GM19099 (cell line): ENCODE measurements around the gene ARHGEF40.

Source experiments
- POLR2A ChIP-seq: IDR thresholded peaks from 3 replicates; pipeline ENCODE4 v1.6.1; 2011; ENCODE audit warnings: low read depth; ENCODE audit not compliant: insufficient read length; ENCODE audit errors: extremely low read depth

The ARHGEF40 gene

DNA sequence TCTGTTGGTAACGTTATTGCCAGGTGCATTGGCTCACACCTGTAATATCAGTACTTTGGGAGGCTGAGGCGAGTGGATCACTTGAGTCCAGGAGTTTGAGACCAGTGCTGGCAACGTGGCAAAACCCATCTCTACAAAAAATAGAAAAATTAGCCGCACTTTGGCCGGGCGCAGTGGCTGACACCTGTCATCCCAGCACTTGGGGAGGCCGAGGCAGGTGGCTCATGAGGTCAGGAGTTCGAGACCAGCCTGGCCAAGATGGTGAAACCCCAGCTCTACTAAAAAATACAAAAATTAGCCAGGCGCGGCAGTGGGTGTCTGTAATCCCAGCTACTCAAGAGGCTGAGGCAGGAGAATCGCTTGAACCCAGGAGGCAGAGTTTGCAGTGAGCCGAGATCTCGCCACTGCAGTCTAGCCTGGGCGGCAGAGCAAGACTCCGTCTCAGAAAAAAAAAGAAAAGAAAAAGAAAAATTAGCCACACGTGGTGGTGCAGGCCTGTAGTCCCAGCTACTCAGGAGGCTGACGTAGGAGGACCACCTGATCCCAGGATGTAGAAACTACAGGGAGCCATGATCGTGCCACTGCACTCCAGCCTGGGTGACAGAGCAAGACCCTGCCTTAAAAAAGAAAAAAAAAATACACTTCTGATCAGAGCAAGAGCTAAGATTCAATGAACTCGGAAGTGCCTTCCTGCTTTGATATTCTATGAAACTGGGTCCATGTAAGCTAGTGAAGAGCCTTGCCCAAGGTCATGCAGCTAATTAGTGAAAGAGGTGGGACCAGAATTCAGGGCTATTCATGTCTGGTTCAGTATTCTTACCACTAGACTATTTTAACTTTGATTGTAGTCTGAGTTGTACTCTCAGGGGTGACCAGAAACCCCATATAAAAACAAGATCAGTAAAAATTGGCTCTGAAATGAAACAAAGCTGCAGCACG, 16.7 kb upstream of the ARHGEF40 start:
- no peak for TF ChIP-seq POLR2A

DNA sequence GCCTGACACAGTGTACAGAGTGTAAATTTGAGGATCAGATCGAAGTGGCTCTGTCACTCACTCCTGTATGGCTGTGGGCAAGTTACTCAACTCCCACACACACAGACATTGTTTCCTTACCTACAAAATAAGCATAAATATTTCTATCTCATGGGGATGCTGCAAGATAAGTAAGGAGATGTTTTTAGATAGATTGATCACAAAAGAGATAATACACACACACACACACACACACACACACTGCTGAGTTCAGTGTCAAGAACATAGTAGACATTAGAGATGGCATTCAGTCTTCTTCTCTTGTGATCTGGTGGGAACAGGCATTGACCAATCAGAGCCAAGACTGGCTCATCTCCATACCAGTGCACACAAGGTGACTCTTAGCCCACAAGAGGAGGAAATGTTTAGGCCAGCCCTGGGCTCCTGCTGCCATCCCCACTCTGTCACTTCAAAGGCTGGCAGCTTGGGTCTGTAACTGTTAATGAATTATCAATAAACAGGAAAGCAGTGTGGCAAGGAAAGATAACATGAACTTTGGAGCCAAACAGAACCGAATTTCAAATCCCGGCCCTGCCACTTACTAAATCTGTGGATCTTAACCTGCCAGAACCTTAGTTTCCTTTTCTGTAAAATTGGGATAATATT, 15.9 kb upstream of the ARHGEF40 start:
- TF ChIP-seq POLR2A, result no peak

DNA sequence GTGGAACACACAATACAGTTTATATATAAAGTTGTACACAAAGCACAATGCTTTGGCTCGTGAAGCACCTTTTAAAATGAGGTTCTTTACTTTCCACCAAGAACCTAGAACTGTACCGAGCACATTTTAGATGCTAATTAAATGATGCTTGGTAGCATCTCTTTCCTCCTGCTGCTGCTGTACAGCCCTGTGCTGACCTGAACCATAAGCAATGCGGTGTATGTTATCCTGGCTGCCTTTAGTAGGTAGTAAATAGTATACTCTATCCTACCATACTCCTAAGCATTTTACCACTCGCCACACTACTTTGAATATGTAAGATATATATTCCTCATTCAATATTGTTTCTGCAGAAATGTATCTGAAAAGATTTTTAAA, 15.3 kb upstream of the ARHGEF40 start:
- TF ChIP-seq POLR2A, result no peak

DNA sequence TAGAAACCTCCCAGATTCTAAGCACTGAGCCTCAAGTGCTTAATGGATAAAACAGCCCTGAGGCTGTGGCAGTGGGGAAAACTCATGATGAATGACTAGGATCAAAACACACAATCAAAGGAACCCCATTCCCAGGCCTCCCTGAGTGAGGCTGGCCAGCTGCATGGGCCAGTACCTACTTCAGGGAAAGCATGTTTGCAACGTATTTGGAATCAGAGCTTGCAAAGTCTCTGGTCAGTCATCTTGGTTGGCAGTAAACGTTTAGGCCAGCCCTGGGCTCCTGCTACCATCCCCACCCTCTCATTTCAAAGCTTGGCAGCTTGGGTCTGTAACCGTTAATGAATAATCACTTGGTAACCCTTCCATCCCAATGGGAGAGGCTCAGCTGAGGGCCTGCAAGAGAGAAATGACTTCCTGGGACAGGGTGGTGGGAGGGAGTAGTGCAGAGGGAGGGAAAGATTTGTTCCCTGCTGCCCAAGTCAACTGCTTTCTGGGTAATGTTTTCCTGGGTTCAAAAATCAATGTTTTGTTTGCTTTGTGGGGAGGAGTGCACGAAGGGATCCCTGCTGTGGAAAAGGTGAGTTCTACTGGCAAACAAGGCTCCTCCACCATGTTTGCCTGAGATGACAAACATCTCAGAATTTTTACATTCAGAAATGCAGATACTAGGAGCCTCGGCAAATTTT, 14.5 kb upstream of the ARHGEF40 start:
- TF ChIP-seq POLR2A, result no peak

DNA sequence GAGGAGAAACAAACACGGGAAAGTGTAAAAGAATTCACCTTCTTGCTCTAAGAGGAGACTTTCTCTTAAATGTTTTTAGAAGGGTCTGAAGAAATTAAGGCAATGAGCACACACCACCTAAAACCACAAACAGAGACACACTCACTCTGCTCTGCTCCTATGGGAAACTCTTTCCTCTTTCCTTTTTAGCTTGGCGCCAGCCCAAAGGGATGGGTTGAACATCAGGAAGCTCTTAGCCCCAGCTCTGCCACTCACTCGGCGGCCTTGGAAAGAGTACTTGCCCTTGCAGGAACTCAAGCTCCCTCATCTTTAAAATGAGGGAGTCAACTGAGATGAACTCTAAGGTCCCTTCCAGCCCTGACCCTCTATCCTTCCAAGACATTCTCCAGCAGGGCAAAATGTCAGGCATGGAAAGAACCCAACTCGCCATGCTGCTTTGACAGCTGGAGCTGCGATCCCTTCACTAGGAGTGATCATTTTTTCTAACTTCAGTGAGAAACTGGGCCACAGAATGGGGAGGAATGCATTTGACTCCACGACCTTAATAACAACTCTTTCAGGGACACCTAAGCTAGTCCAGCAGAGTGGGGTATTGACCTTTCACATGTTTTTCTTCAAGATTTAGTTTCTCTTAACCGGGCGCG, 13.5 kb upstream of the ARHGEF40 start:
- TF ChIP-seq POLR2A, result no peak

DNA sequence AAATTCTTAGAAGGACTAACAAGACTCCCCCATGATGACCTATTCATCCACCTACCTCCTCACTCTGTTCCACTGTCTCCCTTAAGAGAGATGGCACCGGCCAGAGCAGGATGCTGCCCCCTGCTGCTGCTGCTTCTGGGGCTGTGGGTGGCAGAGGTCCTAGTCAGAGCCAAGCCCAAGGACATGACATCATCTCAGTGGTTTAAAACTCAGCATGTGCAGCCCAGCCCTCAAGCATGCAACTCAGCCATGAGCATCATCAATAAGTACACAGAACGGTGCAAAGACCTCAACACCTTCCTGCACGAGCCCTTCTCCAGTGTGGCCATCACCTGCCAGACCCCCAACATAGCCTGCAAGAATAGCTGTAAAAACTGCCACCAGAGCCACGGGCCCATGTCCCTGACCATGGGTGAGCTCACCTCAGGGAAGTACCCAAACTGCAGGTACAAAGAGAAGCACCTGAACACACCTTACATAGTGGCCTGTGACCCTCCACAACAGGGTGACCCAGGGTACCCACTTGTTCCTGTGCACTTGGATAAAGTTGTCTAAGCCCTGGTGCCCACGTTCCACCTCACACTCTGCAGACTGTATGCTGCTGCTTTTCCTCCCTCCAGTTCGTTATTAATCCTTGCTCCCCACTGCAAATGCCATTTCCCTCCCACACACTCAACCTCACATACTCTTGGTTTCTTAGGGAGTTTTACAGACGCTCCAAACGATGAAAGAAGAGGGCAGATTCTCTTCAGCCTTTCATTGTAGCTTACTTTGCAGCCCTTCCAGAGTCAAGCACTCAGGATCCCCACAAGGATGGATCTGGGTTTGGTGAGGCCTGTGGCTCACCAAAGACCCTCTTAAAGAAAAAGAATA, 12.1 kb upstream of the ARHGEF40 start, which contains the start of gene RNASE8:
Gene RNASE8 (plus strand): TSS at position 20 of the 873 bp plus-strand sequence. CDS start 71 bp downstream, at position 91.
- TF ChIP-seq POLR2A, result no peak

DNA sequence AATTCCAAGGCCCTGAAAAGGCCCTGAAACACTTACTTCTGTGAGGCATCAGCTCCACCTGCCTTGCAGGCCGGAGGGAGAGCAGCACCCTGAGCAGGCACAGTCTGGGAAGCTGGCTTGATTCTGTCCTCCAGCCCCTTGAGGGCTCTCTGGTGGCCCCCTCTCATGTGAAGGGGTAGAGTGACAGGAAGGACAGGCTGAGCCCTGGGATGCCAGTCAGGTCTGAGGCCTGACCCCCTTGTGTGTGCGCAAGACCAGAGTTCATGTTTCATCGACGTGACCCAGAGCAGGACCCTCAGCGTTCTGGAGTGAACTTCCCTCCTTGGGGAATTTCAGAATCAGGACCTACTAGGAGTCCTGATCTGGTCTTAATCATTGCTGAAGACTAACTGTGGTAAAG, 11.2 kb upstream of the ARHGEF40 start:
- no peak for TF ChIP-seq POLR2A

DNA sequence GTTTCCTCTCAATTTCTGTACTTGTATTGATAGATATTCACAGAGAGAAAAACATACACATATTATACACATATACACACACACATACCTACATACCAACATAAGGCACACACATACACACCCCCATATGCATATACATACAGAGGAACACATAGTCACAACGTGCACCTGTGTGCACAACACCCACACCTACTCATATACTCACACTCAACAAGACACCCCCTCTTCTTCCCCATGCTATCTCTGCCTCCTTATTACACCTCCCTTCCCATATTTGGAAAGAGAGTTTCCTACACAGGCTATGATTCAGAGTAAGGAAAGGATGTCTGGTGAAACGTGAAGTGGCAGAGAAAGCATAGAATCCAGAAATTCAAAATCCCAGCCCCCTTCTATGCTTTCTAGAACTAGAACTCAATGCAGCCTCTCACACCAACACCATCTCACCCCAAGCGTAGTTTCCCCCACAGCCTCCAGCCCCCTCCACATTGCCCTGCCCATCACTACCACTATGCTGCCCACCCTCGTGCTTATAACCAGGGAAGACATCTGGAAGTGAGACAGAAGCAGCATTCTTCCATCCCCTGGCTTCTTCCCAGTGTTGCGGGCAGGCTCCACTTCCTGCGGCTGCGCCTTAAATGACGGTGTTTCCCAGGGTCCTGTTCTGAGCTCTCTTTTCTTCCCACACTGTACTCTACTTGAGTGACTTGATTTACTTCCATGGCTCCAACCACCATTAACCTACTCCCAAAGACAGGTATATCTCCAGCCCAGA, 10.1 kb upstream of the ARHGEF40 start:
- no peak for TF ChIP-seq POLR2A

DNA sequence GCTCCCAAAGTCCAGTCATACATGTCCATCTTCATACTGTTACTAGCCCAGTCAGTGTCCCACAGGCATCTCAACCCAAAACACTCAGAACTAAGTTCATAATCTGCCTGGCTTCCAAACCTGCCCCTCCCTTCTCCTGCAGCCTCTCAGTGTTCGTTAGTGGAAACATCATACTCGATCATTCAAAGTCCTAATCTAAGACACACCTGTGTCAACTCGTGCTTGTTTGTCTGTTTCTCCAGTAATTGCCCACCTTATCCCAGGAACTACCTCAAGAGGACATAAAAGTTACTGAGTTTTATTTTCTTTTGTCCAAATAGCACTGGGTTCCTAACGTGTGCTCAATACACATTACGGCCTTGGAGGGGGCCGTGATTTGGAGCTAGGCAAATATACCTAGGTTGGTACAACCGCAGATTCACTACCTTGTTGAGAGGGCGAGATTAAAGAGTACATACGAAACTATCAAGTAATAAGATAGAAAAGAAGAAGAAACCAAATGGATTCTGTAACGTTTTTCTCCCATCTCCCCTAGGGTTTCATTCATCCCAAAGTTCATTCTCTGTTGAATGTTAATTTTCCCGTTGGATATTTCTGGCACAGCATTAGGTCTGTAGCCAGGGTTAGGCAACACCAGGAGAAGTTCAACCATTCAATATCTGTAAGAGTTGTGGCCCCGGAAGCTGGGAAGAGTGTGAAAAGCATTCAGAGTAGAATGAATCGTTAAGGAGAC, 9.3 kb upstream of the ARHGEF40 start:
- no peak for TF ChIP-seq POLR2A

DNA sequence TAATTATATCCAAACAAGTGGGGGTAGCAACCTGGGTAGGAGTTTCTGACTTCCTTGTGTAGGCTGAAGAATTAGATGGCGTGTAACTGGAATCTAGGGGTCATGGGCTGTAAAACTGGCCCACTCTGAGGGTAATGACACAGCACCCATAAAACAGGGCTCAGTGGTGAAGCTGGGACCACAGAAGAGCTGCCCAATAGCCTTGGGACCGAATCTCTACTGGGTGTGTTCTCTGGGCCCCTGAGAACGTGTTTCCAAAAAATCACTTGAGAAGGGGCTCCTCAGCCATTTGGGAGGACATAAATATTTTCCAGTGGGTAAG, 8.8 kb upstream of the ARHGEF40 start:
- no peak for TF ChIP-seq POLR2A

DNA sequence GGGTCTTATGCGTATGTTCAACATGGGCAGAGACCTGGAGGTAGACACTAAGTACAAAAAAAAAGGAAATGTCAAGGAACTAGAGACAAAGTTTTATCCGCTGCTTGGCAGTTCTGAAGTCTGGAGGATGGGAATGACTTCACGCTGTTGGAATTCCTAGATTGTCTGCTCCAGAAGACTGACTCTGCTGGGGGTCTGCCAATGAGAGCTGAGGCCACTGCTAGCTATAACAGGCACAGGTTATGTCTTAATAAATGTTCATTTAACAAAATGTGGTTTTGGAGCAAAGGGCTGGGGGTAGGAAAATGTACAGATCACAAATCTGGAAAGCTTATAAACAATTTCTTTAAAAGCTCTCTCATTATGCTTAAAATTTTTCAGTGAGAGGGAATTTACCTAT, 6.6 kb upstream of the ARHGEF40 start:
- TF ChIP-seq POLR2A, result no peak

DNA sequence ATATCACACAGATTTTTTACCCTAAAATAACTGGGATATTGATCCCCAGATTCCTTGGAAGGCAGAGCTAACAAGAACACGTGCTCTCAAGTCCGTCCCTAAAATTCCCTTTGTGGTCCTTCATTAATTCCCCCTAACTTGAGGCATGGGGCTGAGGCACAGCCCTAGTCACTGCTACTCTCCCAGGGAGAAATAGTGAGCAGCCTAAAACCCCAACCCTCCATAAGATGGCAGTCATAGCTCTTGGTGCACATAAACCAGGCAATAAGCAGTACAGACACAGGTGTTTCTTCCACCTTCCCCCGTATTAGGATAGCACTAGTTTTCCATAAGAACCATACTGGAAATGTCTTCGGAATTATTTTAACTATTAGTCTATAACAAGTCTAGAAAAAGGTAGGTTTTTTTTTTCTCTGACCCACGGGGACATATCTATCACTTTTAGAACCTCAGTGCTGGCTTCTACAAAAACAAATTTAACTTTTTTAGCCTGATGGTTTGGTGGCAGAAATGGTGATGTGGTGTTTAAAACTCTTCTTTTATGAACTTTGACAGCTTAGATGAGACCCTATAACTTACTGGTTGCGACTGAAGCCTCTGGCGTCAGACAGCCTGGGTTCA, 3.1 kb upstream of the ARHGEF40 start:
- no peak for TF ChIP-seq POLR2A
